ENCODE measurements around the gene HID1.
A peak's percentile ranks its signal among the peaks of the same experiment; 100 is the strongest.

HID1 gene

GRCh38 chr17:74935585-74936469, 36.7 kb downstream of the HID1 start, which contains the start of gene OTOP3:
Gene OTOP3 (plus strand): TSS chr17:74935898. CDS start chr17:74935922, 24 bp downstream.
- no peak for DNase-seq

DNA sequence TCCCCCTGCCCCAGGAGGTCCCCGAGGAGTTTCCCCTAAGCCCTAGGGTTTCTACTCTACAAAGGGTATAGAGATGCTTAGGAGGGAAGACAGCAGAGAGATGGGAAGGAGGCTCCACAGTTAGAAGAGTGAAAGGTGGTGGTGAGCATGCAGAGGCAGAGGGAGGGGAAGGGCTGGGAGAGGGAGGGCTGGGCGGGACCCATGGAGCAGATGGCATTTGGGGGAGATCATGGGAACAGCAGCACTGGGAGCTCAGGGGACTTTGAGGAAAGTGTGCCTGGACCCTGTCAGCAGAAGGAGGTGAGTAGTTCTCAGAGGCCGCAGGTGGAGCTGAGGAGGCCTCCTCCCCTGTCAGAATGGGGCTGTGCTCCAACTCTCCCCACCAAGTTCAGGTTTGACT, 37.5 kb downstream of the HID1 start:
- in situ Hi-C loops (cut with MboI; ENCODE audit: low pct_unique_long_range_greater_than_20kb, low sequenced_read_pairs), result no loop called here
- DNase-seq, result no peak

More at GRCh38 chr17:74935585-74936469, 36.7 kb downstream of the HID1 start, which contains the start of gene OTOP3:
- in situ Hi-C loops (cut with MboI; ENCODE audit: low pct_unique_long_range_greater_than_20kb, low sequenced_read_pairs), result no loop called here

GRCh38 chr17:74930535-74931036, 42.0 kb downstream of the HID1 start:
- in situ Hi-C loops (cut with MboI; ENCODE audit: low pct_unique_long_range_greater_than_20kb, low sequenced_read_pairs), result no loop called here
- no peak for DNase-seq

GRCh38 chr17:74928786-74929185, 43.8 kb downstream of the HID1 start:
- in situ Hi-C loops (cut with MboI; ENCODE audit: low pct_unique_long_range_greater_than_20kb, low sequenced_read_pairs), result no loop called here
- DNase-seq, result no peak

DNA sequence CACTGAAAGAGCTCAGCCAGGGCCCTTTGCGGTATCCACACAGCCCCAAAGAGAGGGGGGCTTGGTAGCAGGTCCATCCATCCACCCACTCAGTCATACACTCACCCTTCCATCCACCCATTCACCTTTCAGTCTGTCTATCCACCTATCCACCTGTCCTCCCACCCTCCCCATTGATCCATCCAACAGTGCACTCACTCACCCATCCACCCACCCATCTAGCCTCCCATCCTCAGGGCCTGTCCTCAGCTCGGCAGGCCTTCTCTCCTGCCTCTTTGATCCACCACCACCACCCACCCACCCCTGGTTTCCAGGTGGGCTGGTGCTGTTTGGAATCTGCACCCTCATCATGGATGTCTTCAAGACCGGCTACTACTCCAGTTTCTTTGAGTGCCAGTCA, 47.3 kb downstream of the HID1 start:
- DNase-seq, result no peak
- in situ Hi-C loops (cut with MboI; ENCODE audit: low pct_unique_long_range_greater_than_20kb, low sequenced_read_pairs), result no loop called here

GRCh38 chr17:74924250-74924948, 48.2 kb downstream of the HID1 start, which contains the start of gene OTOP2:
Gene OTOP2 (plus strand): TSS chr17:74924273. CDS start chr17:74924633, 360 bp downstream.
- in situ Hi-C loops (cut with MboI; ENCODE audit: low pct_unique_long_range_greater_than_20kb, low sequenced_read_pairs), result no loop called here
- DNase-seq, result peak; percentile 83

DNA sequence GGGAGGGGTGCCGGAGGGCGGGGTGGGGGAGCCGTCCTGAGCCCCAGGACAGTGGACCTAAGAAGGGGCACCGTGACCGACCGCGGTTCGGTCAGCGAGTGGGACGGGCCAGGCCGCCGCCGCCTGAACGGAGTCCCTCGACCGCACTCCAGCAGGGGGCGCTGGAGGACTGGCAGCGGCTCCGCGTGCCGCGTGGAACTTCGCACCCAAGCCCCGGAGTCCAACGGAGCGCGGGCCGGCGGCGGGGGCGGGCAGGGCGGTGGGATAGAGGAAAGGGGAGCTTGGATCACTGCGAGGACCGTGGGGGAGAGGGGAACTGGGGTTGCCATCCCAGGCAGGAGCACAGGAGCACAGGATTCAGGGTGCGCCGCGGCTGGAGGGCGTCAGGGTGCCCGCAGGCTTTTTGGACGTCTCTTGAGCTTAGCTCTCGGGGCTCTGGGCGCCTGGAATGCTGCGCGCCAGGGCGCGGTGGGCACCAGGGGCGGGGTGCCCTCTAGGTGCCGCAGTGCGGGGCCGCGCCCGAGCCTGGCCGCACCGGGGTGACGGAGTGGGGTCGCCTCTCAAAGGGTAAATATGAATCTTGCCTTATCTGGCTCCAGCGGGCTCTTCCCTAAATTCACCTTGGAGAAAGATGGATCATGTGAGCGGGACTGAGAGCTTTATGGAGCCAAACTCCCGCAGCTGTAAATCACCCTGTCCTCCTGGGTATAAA, 48.9 kb downstream of the HID1 start:
- in situ Hi-C loops (cut with MboI; ENCODE audit: low pct_unique_long_range_greater_than_20kb, low sequenced_read_pairs), result no loop called here
- DNase-seq, result peak; percentile 45

DNA sequence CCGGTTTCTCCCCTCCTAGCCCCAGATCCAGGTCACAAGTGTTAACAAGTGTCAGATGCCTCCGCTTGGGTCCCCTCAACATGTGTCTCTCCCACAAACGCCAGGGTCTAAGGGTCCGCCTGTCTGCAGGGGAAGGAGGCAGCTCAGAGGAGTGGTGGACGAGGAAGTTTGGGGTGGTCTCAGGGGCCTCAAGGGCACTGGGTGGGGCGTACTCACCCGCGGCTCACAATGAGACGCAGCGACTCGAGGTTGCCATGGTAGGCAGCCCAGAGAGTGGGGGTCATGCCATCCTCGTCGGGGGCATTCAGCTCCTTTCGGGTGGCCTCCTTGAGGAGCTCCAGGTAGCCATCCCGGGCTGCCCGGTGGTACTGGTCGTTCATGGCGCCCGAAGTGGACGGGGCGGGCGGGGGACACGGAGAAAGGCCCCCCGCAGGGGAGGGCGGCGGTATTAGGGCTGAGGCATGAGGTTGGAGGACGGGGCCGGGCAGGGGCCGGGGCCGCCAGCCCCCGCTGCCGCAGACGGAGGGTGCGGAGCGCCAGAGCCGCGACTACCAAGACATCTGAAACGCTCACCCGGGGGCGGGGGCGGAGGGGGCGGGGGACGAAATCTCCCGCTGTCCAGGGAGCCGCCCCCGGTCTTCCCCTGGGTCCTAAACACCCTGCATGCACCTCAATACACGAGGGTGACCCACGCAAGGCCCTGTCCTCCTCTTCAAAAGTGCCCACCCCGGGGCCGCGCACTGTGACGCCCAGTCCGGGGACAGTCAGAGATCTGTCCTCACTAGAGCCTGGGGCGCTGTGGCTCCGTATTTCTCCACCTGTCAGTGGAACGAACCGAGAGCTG, 49.6 kb downstream of the HID1 start, which contains the start of gene USH1G:
Gene USH1G (minus strand): TSS at position 562 of the 844 bp plus-strand sequence. CDS start 182 bp downstream, at position 380.
- DNase-seq, result no peak
- in situ Hi-C loops (cut with MboI; ENCODE audit: low pct_unique_long_range_greater_than_20kb, low sequenced_read_pairs), result no loop called here

GRCh38 chr17:74922172-74922571, 50.4 kb downstream of the HID1 start:
- no peak for DNase-seq
- in situ Hi-C loops (cut with MboI; ENCODE audit: low pct_unique_long_range_greater_than_20kb, low sequenced_read_pairs), result no loop called here

GRCh38 chr17:74921769-74922168, 50.8 kb downstream of the HID1 start:
- DNase-seq, result no peak
- in situ Hi-C loops (cut with MboI; ENCODE audit: low pct_unique_long_range_greater_than_20kb, low sequenced_read_pairs), result no loop called here

GRCh38 chr17:74921026-74921681, 51.4 kb downstream of the HID1 start:
- in situ Hi-C loops (cut with MboI; ENCODE audit: low pct_unique_long_range_greater_than_20kb, low sequenced_read_pairs), result no loop called here
- DNase-seq, result no peak

- in situ Hi-C loops (cut with MboI; ENCODE audit: low pct_unique_long_range_greater_than_20kb, low sequenced_read_pairs), result no loop called here
Measured at GRCh38 chr17:74920642-74921025, 51.9 kb downstream of the HID1 start.

DNA sequence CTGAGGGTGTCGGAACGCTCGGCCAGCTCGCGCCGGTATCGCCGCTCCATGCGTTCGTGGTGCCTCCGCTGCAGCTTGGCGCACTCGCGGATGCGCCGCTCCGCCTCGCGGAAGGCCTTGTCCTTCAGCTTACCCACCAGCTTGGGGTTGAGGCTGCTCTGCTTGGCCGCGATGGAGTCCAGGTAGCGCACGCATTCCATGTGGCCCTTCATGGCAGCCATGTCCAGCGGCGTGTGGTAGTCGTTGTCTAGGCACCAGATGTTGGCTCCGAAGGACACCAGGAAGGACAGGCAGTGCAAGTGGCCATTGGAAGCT, 52.3 kb downstream of the HID1 start:
- DNase-seq, result no peak
- in situ Hi-C loops (cut with MboI; ENCODE audit: low pct_unique_long_range_greater_than_20kb, low sequenced_read_pairs), result no loop called here

More at GRCh38 chr17:74920642-74921025, 51.9 kb downstream of the HID1 start:
- DNase-seq, result no peak

GRCh38 chr17:74919440-74920305, 52.9 kb downstream of the HID1 start:
- in situ Hi-C loops (cut with MboI; ENCODE audit: low pct_unique_long_range_greater_than_20kb, low sequenced_read_pairs), result no loop called here
- DNase-seq, result no peak

DNA sequence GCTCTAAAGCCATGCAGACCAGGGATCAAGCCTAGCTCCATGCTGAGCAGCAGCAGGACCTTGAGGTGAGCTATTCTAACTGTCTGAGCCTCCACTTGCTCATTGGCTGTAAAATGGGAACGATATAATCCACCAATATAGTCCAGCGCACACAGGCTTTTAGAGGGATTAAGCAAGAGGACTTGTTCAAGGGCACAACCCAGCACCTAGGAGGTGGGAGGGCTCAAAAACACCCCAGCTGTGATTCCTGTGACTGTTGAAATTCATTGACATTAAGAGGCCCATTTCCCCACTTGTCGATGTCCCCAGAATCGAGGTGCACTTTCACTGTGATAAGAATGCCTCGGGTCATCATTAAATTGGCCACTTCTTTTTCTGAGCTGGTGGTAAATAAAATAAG, 53.7 kb downstream of the HID1 start:
- DNase-seq, result no peak
- in situ Hi-C loops (cut with MboI; ENCODE audit: low pct_unique_long_range_greater_than_20kb, low sequenced_read_pairs), result no loop called here

- in situ Hi-C loops (cut with MboI; ENCODE audit: low pct_unique_long_range_greater_than_20kb, low sequenced_read_pairs), result no loop called here
- peak; percentile 39 for DNase-seq
Measured at GRCh38 chr17:74917430-74917829, 55.1 kb downstream of the HID1 start.

DNA sequence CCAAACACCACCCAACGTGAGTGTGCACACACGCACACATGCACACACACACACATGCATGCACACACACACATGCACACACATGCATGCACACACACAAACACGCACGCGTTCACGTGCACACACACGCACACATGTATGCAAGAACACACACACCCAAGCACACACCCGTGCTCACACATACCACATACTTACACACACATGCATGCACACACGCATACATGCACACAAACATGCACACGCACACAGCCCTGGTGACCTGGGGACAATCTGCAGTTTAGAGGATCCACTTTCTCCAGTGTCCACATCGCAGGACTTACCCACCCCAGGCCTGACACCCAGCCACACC, 55.7 kb downstream of the HID1 start:
- in situ Hi-C loops (cut with MboI; ENCODE audit: low pct_unique_long_range_greater_than_20kb, low sequenced_read_pairs), result no loop called here

More for the DNA sequence above, 55.7 kb downstream of the HID1 start:
- no peak for DNase-seq
